IMR-90 (cell line): Measurements from ENCODE around the gene GSS.

Experiments used
- BHLHE40 ChIP-seq: fragments of 150-350 bp; IDR thresholded peaks from 2 replicates; pipeline ENCODE4 v1.6.1; 2016; ENCODE audit warnings: mild to moderate bottlenecking, low read depth, low read length
- CEBPB ChIP-seq: IDR thresholded peaks from 2 replicates; pipeline ENCODE4 v1.6.1; 2012; ENCODE audit warnings: low read depth, low read length, improper control_type of control experiment
- CTCF ChIP-seq: conservative IDR thresholded peaks from 2 replicates; pipeline ENCODE4 v1.5.1; 2012; ENCODE audit warnings: mild to moderate bottlenecking, low read depth, low read length, improper control_type of control experiment
- FOS ChIP-seq: fragments of 150-350 bp; IDR thresholded peaks from 2 replicates; pipeline ENCODE4 v1.6.1; 2016; ENCODE audit warnings: low read depth, low read length
- MAFK ChIP-seq: IDR thresholded peaks from 2 replicates; pipeline ENCODE4 v1.6.1; 2012; ENCODE audit warnings: low read depth, low read length, improper control_type of control experiment
- MAZ ChIP-seq: IDR thresholded peaks from 2 replicates; pipeline ENCODE4 v1.6.1; 2012; ENCODE audit warnings: low read depth, mild to moderate bottlenecking, low read length, improper control_type of control experiment, moderate library complexity, borderline replicate concordance
- MXI1 ChIP-seq: IDR thresholded peaks from 2 replicates; pipeline ENCODE4 v1.6.1; 2012; ENCODE audit warnings: low read depth, mild to moderate bottlenecking, low read length, moderate library complexity, borderline replicate concordance
- NFE2L2 ChIP-seq: fragments of 150-350 bp; IDR thresholded peaks from 2 replicates; pipeline ENCODE4 v1.6.1; 2016; ENCODE audit warnings: low read depth, mild to moderate bottlenecking, low read length
- POLR2A ChIP-seq: IDR thresholded peaks from 2 replicates; pipeline ENCODE4 v1.6.1; 2012; ENCODE audit warnings: mild to moderate bottlenecking, low read depth, low read length
- RAD21 ChIP-seq: IDR thresholded peaks from 2 replicates; pipeline ENCODE4 v1.6.1; 2012; ENCODE audit warnings: low read length, improper control_type of control experiment
- RCOR1 ChIP-seq: IDR thresholded peaks from 2 replicates; pipeline ENCODE4 v1.6.1; 2012; ENCODE audit warnings: mild to moderate bottlenecking, low read length, improper control_type of control experiment; ENCODE audit not compliant: insufficient replicate concordance
- RFX5 ChIP-seq: IDR thresholded peaks from 2 replicates; pipeline ENCODE4 v1.8.0; 2012; ENCODE audit warnings: low read depth, mild to moderate bottlenecking, low read length, moderate library complexity
- SMC3 ChIP-seq: fragments of 150-350 bp; IDR thresholded peaks from 2 replicates; pipeline ENCODE4 v1.6.1; 2016; ENCODE audit warnings: low read depth, mild to moderate bottlenecking, antibody characterized with exemption, low read length, moderate library complexity
- USF2 ChIP-seq: fragments of 150-350 bp; IDR thresholded peaks from 2 replicates; pipeline ENCODE4 v1.6.1; 2017; ENCODE audit warnings: mild to moderate bottlenecking, antibody characterized with exemption, low read length, low read depth

- TF ChIP-seq CTCF (no peak), CEBPB (no peak), FOS (no peak), MXI1 (no peak), POLR2A (no peak), USF2 (no peak), MAZ (no peak), MAFK (no peak), RCOR1 (no peak), RAD21 (no peak), BHLHE40 (no peak), SMC3 (no peak), RFX5 (no peak), NFE2L2 (no peak)
These were observed 62.9 kb downstream of the GSS start for GRCh38 chr20:34892671-34893070.
